ENCODE data around the gene MEF2D. TPM values are rescaled to one million over a fixed set of nuclear protein-coding genes. Genes with fewer than 3 reads are reported as not detected.

Gene MEF2D
- total RNA-seq, 1 experiment from 2014 or later: 17.3 TPM

DNA sequence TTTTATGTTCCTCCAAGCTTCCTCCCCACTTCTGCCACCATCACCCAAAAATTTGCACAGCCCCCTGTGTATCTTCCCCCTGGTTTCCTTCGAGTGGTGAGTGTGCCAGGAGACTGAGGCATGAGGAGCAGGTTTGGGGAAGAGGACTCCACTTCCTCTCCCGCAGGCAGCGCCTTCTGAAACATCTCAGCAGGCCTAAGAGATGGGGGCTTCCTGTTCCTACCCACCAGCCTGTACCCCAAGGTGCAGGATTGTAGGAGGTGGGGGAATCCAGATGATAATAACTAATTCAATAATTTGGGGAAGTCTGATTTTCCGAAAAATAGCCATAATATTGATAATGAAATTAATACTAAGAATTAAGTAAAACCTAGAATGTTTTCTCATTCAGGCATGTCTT, 69.2 kb downstream of the MEF2D start:
- BruUV-seq (replicated peaks): no TSS peak
- no peaks in the 10 kb centered on the region for H3K9me3 ChIP-seq (ENCODE audit: low read length)
- intact Hi-C loops (cut with micrococcal nuclease): no loop called here
- CTCF ChIA-PET: interaction anchor here (0.6 to 0.7 kb wide), 2 partner anchors 23 to 49 kb away, joined by 4 to 15 read pairs; no protein-coding TSS in a partner anchor
- no peaks in the 10 kb centered on the region for H3K9me2 ChIP-seq (replicated peaks; ENCODE audit: low read length)
- no peaks in the 10 kb centered on the region for H3K79me2 ChIP-seq (ENCODE audit: low read length)
- H3K4me1 ChIP-seq (ENCODE audit: insufficient read depth, low read length): no peaks in the 10 kb centered on the region
- H3K4me3 ChIP-seq (ENCODE audit: low read length): no peak overlapping the region
- H3K27me3 ChIP-seq (ENCODE audit: low read length): peaks cover 97% of the 10 kb centered on the region
- H3K9ac ChIP-seq (ENCODE audit: low read length): no peak overlapping the region
- no peaks in the 10 kb centered on the region for H3K36me3 ChIP-seq (ENCODE audit: low read depth, low read length)
- POLR2A ChIA-PET (ENCODE audit: unreplicated experiment): interaction anchor here (0.6 kb wide), 1 partner anchor 47 kb away, joined by 3 read pairs; no protein-coding TSS in a partner anchor
- H3F3A ChIP-seq (ENCODE audit: low read length, unreplicated experiment): no peaks in the 10 kb centered on the region
- DNase-seq (no peak), ATAC-seq (no peak)
- H4K20me1 ChIP-seq (ENCODE audit: low read length): no peaks in the 10 kb centered on the region
- no peak overlapping the region for H3K4me2 ChIP-seq (ENCODE audit: low read length)
- H2AFZ ChIP-seq (ENCODE audit: low read length): no peak overlapping the region
- TF ChIP-seq, protein P1, sequence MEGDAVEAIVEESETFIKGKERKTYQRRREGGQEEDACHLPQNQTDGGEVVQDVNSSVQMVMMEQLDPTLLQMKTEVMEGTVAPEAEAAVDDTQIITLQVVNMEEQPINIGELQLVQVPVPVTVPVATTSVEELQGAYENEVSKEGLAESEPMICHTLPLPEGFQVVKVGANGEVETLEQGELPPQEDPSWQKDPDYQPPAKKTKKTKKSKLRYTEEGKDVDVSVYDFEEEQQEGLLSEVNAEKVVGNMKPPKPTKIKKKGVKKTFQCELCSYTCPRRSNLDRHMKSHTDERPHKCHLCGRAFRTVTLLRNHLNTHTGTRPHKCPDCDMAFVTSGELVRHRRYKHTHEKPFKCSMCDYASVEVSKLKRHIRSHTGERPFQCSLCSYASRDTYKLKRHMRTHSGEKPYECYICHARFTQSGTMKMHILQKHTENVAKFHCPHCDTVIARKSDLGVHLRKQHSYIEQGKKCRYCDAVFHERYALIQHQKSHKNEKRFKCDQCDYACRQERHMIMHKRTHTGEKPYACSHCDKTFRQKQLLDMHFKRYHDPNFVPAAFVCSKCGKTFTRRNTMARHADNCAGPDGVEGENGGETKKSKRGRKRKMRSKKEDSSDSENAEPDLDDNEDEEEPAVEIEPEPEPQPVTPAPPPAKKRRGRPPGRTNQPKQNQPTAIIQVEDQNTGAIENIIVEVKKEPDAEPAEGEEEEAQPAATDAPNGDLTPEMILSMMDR (conservative IDR thresholded peaks at IDR 0.05; ENCODE audit: low read depth, low read length): no peak
- TF ChIP-seq EZH2 (IDR thresholded peaks at IDR 0.05; ENCODE audit: low read length, unreplicated experiment) (no peak), EZH2phosphoT487 (IDR thresholded peaks at IDR 0.05; ENCODE audit: borderline replicate concordance, low read length) (no peak)
- H3K27ac ChIP-seq (ENCODE audit: low read length): no peak overlapping the region

DNA sequence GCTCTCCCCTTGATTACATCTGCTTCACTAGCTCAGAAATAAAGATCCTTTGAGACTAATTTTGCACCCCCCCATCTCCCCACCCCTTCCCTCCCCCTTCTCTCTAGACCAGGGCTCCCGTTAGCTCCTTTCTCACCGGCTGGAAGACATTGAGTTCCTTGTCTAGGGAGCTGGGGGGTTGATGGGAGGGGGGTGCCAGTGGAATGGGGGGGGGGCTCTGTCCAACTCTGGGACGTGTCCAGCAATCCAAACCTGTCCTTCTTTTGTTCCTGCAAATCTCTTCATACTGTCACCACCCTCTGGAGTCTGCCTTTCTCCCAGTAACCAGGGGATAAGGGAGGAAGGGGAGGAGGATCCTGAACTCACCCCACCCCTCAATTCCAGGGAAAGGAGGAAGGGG, 69.7 kb downstream of the MEF2D start:
- Histone ChIP-seq H2AFZ (ENCODE audit: low read length) (no peak overlapping the region), H3K36me3 (ENCODE audit: low read depth, low read length) (no peaks in the 10 kb centered on the region), H3F3A (ENCODE audit: low read length, unreplicated experiment) (no peaks in the 10 kb centered on the region), H4K20me1 (ENCODE audit: low read length) (no peaks in the 10 kb centered on the region), H3K4me3 (ENCODE audit: low read length) (no peak overlapping the region), H3K9ac (ENCODE audit: low read length) (no peak overlapping the region), H3K9me2 (replicated peaks; ENCODE audit: low read length) (no peaks in the 10 kb centered on the region), H3K4me2 (ENCODE audit: low read length) (no peak overlapping the region), H3K27me3 (ENCODE audit: low read length) (peaks cover 98% of the 10 kb centered on the region), H3K79me2 (ENCODE audit: low read length) (no peaks in the 10 kb centered on the region), H3K9me3 (ENCODE audit: low read length) (no peaks in the 10 kb centered on the region), H3K27ac (ENCODE audit: low read length) (no peak overlapping the region), H3K4me1 (ENCODE audit: insufficient read depth, low read length) (no peaks in the 10 kb centered on the region)
- ATAC-seq: no peak
- intact Hi-C loops (cut with micrococcal nuclease): no loop called here
- no TSS peak for BruUV-seq (replicated peaks)
- DNase-seq: no peak
- POLR2A ChIA-PET (ENCODE audit: unreplicated experiment): no interaction called here
- TF ChIP-seq EZH2phosphoT487 (IDR thresholded peaks at IDR 0.05; ENCODE audit: borderline replicate concordance, low read length): no peak
- TF ChIP-seq EZH2 (IDR thresholded peaks at IDR 0.05; ENCODE audit: low read length, unreplicated experiment): no peak
- TF ChIP-seq, protein P1 (conservative IDR thresholded peaks at IDR 0.05; ENCODE audit: low read depth, low read length): no peak
- CTCF ChIA-PET: interaction anchor here (0.6 to 0.7 kb wide), 3 partner anchors 45 to 409 kb away, joined by 7 to 15 read pairs (median 7); no protein-coding TSS in a partner anchor

DNA sequence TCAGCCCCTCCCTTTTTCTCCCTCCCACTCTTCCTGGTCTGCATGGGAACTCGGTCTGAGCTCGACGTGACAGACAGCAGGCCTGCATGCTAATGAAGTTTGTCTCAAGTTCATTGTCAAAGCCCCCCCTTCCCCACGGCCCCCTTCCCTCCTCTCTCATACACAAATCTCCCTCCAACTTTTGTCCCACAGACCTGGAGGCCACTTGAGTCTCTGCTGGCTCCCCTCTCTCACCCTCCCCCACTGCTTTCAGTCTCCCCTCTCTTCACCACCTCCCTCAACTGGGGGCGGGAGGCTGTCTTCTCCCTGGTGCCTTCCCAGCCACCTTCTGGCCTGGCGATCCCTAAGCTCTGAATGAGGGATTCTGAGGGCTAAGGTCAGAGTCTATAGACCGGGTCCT, 70.3 kb downstream of the MEF2D start:
- H3K4me3 ChIP-seq (ENCODE audit: low read length): no peak overlapping the region
- ChIA-PET POLR2A (ENCODE audit: unreplicated experiment) (no interaction called here), CTCF (interaction anchor here (0.6 to 0.7 kb wide), 2 partner anchors 45 to 410 kb away, joined by 7 read pairs; no protein-coding TSS in a partner anchor)
- TF ChIP-seq, protein P1 (conservative IDR thresholded peaks at IDR 0.05; ENCODE audit: low read depth, low read length): no peak
- TF ChIP-seq EZH2 (IDR thresholded peaks at IDR 0.05; ENCODE audit: low read length, unreplicated experiment) (no peak), EZH2phosphoT487 (IDR thresholded peaks at IDR 0.05; ENCODE audit: borderline replicate concordance, low read length) (no peak)
- no peaks in the 10 kb centered on the region for H3F3A ChIP-seq (ENCODE audit: low read length, unreplicated experiment)
- peaks cover 98% of the 10 kb centered on the region for H3K27me3 ChIP-seq (ENCODE audit: low read length)
- no peaks in the 10 kb centered on the region for H3K4me1 ChIP-seq (ENCODE audit: insufficient read depth, low read length)
- BruUV-seq (replicated peaks): no TSS peak
- H3K9ac ChIP-seq (ENCODE audit: low read length): no peak overlapping the region
- intact Hi-C loops (cut with micrococcal nuclease): no loop called here
- H4K20me1 ChIP-seq (ENCODE audit: low read length): no peaks in the 10 kb centered on the region
- no peak overlapping the region for H3K4me2 ChIP-seq (ENCODE audit: low read length)
- no peaks in the 10 kb centered on the region for H3K9me3 ChIP-seq (ENCODE audit: low read length)
- H3K79me2 ChIP-seq (ENCODE audit: low read length): no peaks in the 10 kb centered on the region
- H2AFZ ChIP-seq (ENCODE audit: low read length): no peak overlapping the region
- ATAC-seq (no peak), DNase-seq (no peak)
- no peak overlapping the region for H3K27ac ChIP-seq (ENCODE audit: low read length)
- H3K36me3 ChIP-seq (ENCODE audit: low read depth, low read length): no peaks in the 10 kb centered on the region
- no peaks in the 10 kb centered on the region for H3K9me2 ChIP-seq (replicated peaks; ENCODE audit: low read length)
